Tibial nerve (tissue), 4 donors: ENCODE data around the gene SGPP2. TPM values are rescaled to one million over a fixed set of nuclear protein-coding genes. Genes with fewer than 3 reads are reported as not detected.

ENCODE experiments used
- DNase-seq, 2 donors: peaks; one replicate each; pipeline ENCODE4 v3.0.0-alpha.2; 2019; ENCODE audit warnings: low spot score in 2 of 2
- H3K27ac ChIP-seq, 4 donors: fragments of 200-600 bp; sonication (generic) in 3 of 4; one replicate each; pipeline ENCODE4 v1.5.1; 2017 to 2019; ENCODE audit warnings: mild to moderate bottlenecking in 1 of 4
- H3K27me3 ChIP-seq, 2 donors: fragments of 200-600 bp; sonication (generic) in 1 of 2; one replicate each; pipeline versions ENCODE4 v1.5.1 to v1.6.0; 2017 to 2019
- H3K36me3 ChIP-seq, 3 donors: fragments of 200-600 bp; sonication (generic); one replicate each; pipeline ENCODE4 v1.5.1; 2018 to 2019
- H3K4me1 ChIP-seq, 4 donors: fragments of 200-600 bp; sonication (generic) in 3 of 4; one replicate each; pipeline ENCODE4 v1.5.1; 2017 to 2019
- H3K4me3 ChIP-seq, 4 donors: fragments of 200-600 bp; sonication (generic) in 3 of 4; one replicate each; pipeline ENCODE4 v1.5.1; 2017 to 2019; ENCODE audit warnings: mild to moderate bottlenecking in 1 of 4, moderate library complexity in 1 of 4
- H3K9me3 ChIP-seq, 4 donors: fragments of 200-600 bp; sonication (generic) in 3 of 4; one replicate each; pipeline ENCODE4 v1.5.1; 2017 to 2019
- CTCF ChIP-seq, 5 experiments: fragments of 200-600 bp in 3 of 5; fragments of 450-650 bp in 2 of 5; sonication (generic) in 3 of 5; IDR thresholded peaks; one replicate each; pipeline ENCODE4 v1.5.1; 2016 to 2019; ENCODE audit warnings: antibody characterized with exemption in 5 of 5, mild to moderate bottlenecking in 3 of 5, moderate library complexity in 2 of 5
- EP300 ChIP-seq, 2 donors: sonication (generic); formaldehyde crosslinking; IDR thresholded peaks; one replicate each; pipeline ENCODE4 v1.6.1; 2017; ENCODE audit warnings: antibody characterized with exemption in 2 of 2, mild to moderate bottlenecking in 1 of 2
- POLR2A ChIP-seq, 2 donors: fragments of 450-650 bp; IDR thresholded peaks; one replicate each; pipeline ENCODE4 v1.6.1; 2017; ENCODE audit warnings: antibody characterized with exemption in 2 of 2, mild to moderate bottlenecking in 2 of 2, moderate library complexity in 2 of 2
- WGBS, 2 donors: methylation state at CpG; one replicate each; pipeline ENCODE4 v1.1.5; 2018; 5-methylcytosine and 5-hydroxymethylcytosine counted together
- small RNA-seq: library from RNA; depleted of rRNA; stranded (forward); fragments of <200 nt; gene quantifications from one replicate; pipeline ENCODE3, GENCODE V24; 2016
- total RNA-seq, 4 donors: library from RNA; depleted of rRNA; stranded (reverse); fragments of >200 nt; gene quantifications; one replicate each; pipeline ENCODE4 v1.1.0, GENCODE V29; 2016

Gene SGPP2
- total RNA-seq, 4 donors from 2014 or later: not detected

GRCh38 chr2:222604749-222605515, 180.6 kb downstream of the SGPP2 start:
- H3K4me3 ChIP-seq: no peak overlapping the region
- H3K27ac ChIP-seq: peak overlapping the region in 2 of 4 donors; percentile 8 to 41
- no peak for DNase-seq
- no peaks in the 10 kb centered on the region for H3K27me3 ChIP-seq
- no peaks in the 10 kb centered on the region for H3K9me3 ChIP-seq
- TF ChIP-seq CTCF (IDR thresholded peaks at IDR 0.05) (peak in 1 of 5 experiments; percentile 22), POLR2A (IDR thresholded peaks at IDR 0.05) (no peak), EP300 (IDR thresholded peaks at IDR 0.05) (no peak)
- H3K4me1 ChIP-seq: peaks cover 0 to 23% (median 3%) of the 10 kb centered on the region in 4 donors
- 70 to 79% methylated on average over 5 of the region's 5 CpGs for WGBS, 2 donors
- peaks cover 0 to 3% (median 0%) of the 10 kb centered on the region in 3 donors for H3K36me3 ChIP-seq

GRCh38 chr2:222606306-222606705, 182.0 kb downstream of the SGPP2 start:
- peak overlapping the region in 2 of 4 donors; percentile 11 to 25 for H3K27ac ChIP-seq
- H3K9me3 ChIP-seq: no peaks in the 10 kb centered on the region
- H3K27me3 ChIP-seq: no peaks in the 10 kb centered on the region
- DNase-seq: no peak
- TF ChIP-seq EP300 (IDR thresholded peaks at IDR 0.05): no peak
- TF ChIP-seq CTCF (IDR thresholded peaks at IDR 0.05): no peak
- no peak for TF ChIP-seq POLR2A (IDR thresholded peaks at IDR 0.05)
- H3K4me3 ChIP-seq: no peak overlapping the region
- 58 to 65% methylated on average over 3 of the region's 3 CpGs for WGBS, 2 donors
- peaks cover 0 to 7% (median 0%) of the 10 kb centered on the region in 3 donors for H3K36me3 ChIP-seq
- peaks cover 0 to 23% (median 3%) of the 10 kb centered on the region in 4 donors for H3K4me1 ChIP-seq

GRCh38 chr2:222608081-222608480, 183.7 kb downstream of the SGPP2 start:
- no peaks in the 10 kb centered on the region for H3K27me3 ChIP-seq
- no peaks in the 10 kb centered on the region for H3K9me3 ChIP-seq
- no peak overlapping the region for H3K27ac ChIP-seq
- H3K4me3 ChIP-seq: no peak overlapping the region
- peaks cover 0 to 23% (median 3%) of the 10 kb centered on the region in 4 donors for H3K4me1 ChIP-seq
- 41 to 50% methylated on average over 4 of the region's 4 CpGs for WGBS, 2 donors
- H3K36me3 ChIP-seq: peaks cover 0 to 16% (median 4%) of the 10 kb centered on the region in 3 donors
- no peak for DNase-seq
- no peak for TF ChIP-seq CTCF (IDR thresholded peaks at IDR 0.05)
- no peak for TF ChIP-seq POLR2A (IDR thresholded peaks at IDR 0.05)
- no peak for TF ChIP-seq EP300 (IDR thresholded peaks at IDR 0.05)

GRCh38 chr2:222609381-222609780, 185.0 kb downstream of the SGPP2 start:
- WGBS, 2 donors: 63 to 65% methylated on average over 3 of the region's 3 CpGs
- peak overlapping the region in 1 of 4 donors; percentile 32 for H3K27ac ChIP-seq

More at GRCh38 chr2:222609381-222609780, 185.0 kb downstream of the SGPP2 start:
- Histone ChIP-seq H3K36me3 (peaks cover 0 to 23% (median 4%) of the 10 kb centered on the region in 3 donors), H3K4me1 (peaks cover 0 to 23% (median 3%) of the 10 kb centered on the region in 4 donors), H3K4me3 (no peak overlapping the region), H3K27me3 (no peaks in the 10 kb centered on the region), H3K9me3 (no peaks in the 10 kb centered on the region)
- no peak for TF ChIP-seq POLR2A (IDR thresholded peaks at IDR 0.05)
- TF ChIP-seq CTCF (IDR thresholded peaks at IDR 0.05): no peak
- TF ChIP-seq EP300 (IDR thresholded peaks at IDR 0.05): no peak
- DNase-seq: no peak

Small RNA genes lying within 50 kb of the gene (small RNA-seq; reads per million reads assigned to genes)
- gene RF00019: not detected
- gene RNU6-619P: not detected

Other genes starting within 250 kb of the SGPP2 start
- not detected for gene PAX3, start 125.5 kb upstream of the SGPP2 start, total RNA-seq
- gene FARSB, start 231.5 kb downstream of the SGPP2 start, total RNA-seq: 10 to 100 TPM; 12.3 to 16.8 (median 13.9) TPM
- gene MOGAT1, start 247.1 kb downstream of the SGPP2 start, total RNA-seq: not detected